Right atrium auricular region (tissue), 2 donors: ENCODE measurements around the gene MET. TPM values are rescaled to one million over a fixed set of nuclear protein-coding genes. Genes with fewer than 3 reads are reported as not detected.

ENCODE experiments used
- DNase-seq: peaks from one replicate; pipeline ENCODE4 v3.0.0-alpha.2; 2019; ENCODE audit warnings: low spot score
- H3K27ac ChIP-seq, 2 donors: fragments of 200-600 bp; sonication (generic); 1 replicate in 1 of 2; 2 replicates in 1 of 2; pipeline ENCODE4 v1.5.1; 2016 to 2019
- H3K27me3 ChIP-seq, 2 donors: fragments of 200-600 bp; sonication (generic); one replicate each; pipeline versions ENCODE4 v1.5.1 to v1.6.0; 2017 to 2019
- H3K36me3 ChIP-seq: fragments of 200-600 bp; sonication (generic); one replicate; pipeline ENCODE4 v1.5.1; 2016
- H3K4me1 ChIP-seq, 2 donors: fragments of 200-600 bp; sonication (generic); one replicate each; pipeline versions ENCODE4 v1.5.1 to v1.6.0; 2017 to 2019
- H3K4me3 ChIP-seq, 2 donors: fragments of 200-600 bp; sonication (generic); 1 replicate in 1 of 2; 2 replicates in 1 of 2; pipeline ENCODE4 v1.5.1; 2017 to 2019; ENCODE audit warnings: mild to moderate bottlenecking in 1 of 2, moderate library complexity in 1 of 2
- H3K9me3 ChIP-seq, 2 donors: fragments of 200-600 bp; sonication (generic); one replicate each; pipeline ENCODE4 v1.5.1; 2019
- total RNA-seq, 2 donors: library from RNA; depleted of rRNA; stranded (reverse); fragments of >200 nt; gene quantifications; one replicate each; pipeline ENCODE4 v1.1.0, GENCODE V29; 2016
- TF ChIP-seq, protein P1 (sequence below), 2 donors: fragments of 200-600 bp; sonication (generic); IDR thresholded peaks; one replicate each; pipeline ENCODE4 v1.5.1; 2019; ENCODE audit warnings: antibody characterized with exemption in 2 of 2

MET gene
- total RNA-seq, 2 donors from 2014 or later = 16.1 to 17.5 TPM

DNA sequence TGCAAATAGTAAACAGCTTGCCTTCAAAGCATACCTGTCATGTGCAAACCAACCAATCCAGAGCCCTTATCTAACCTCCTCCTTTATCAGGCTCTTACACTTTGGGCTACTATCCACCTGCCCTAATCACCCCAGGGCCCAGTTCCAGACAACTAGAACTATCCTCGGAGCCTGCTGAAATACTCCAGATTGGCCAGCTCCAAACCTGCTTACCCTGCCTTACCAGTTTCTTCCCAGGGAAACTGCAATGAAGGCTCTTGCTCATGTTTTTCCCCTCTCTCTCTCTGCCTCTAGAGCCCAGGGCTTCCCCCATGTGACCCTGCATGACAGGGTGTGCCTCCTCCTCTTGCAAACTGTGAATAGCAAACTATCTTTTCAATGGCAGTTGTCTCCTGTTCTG, 109.0 kb downstream of the MET start:
- TF ChIP-seq, protein P1, sequence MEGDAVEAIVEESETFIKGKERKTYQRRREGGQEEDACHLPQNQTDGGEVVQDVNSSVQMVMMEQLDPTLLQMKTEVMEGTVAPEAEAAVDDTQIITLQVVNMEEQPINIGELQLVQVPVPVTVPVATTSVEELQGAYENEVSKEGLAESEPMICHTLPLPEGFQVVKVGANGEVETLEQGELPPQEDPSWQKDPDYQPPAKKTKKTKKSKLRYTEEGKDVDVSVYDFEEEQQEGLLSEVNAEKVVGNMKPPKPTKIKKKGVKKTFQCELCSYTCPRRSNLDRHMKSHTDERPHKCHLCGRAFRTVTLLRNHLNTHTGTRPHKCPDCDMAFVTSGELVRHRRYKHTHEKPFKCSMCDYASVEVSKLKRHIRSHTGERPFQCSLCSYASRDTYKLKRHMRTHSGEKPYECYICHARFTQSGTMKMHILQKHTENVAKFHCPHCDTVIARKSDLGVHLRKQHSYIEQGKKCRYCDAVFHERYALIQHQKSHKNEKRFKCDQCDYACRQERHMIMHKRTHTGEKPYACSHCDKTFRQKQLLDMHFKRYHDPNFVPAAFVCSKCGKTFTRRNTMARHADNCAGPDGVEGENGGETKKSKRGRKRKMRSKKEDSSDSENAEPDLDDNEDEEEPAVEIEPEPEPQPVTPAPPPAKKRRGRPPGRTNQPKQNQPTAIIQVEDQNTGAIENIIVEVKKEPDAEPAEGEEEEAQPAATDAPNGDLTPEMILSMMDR (IDR thresholded peaks at IDR 0.05) = no peak
- Histone ChIP-seq H3K36me3 (no peaks in the 10 kb centered on the region), H3K4me1 (peaks cover 0 to 9% of the 10 kb centered on the region in 2 donors), H3K4me3 (no peak overlapping the region), H3K27ac (no peak overlapping the region), H3K9me3 (no peaks in the 10 kb centered on the region), H3K27me3 (no peaks in the 10 kb centered on the region)
- no peak for DNase-seq

DNA sequence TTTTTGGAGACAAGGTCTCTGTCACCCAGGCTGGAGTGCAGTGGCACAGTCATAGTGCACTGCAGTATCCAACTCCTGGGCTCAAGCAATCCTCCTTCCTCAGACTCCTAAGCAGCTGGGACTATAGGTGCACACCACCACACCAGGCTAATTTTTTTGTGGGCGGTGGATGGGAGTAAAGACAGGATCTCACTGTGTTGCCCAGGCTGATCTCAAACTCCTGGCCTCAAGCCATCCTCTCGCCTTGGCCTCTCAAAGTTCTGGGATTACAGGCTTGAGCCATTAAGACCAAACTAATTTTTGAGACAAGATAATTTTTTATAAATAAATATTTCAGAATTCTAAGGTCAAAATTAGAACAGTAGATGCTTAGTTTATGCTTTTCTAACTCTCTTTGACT, 109.6 kb downstream of the MET start:
- no peaks in the 10 kb centered on the region for H3K9me3 ChIP-seq
- H3K4me3 ChIP-seq = no peak overlapping the region
- H3K4me1 ChIP-seq = peaks cover 0 to 9% of the 10 kb centered on the region in 2 donors
- no peak overlapping the region for H3K27ac ChIP-seq
- no peak for DNase-seq
- H3K36me3 ChIP-seq = no peaks in the 10 kb centered on the region
- TF ChIP-seq, protein P1 (IDR thresholded peaks at IDR 0.05) = no peak
- no peaks in the 10 kb centered on the region for H3K27me3 ChIP-seq

DNA sequence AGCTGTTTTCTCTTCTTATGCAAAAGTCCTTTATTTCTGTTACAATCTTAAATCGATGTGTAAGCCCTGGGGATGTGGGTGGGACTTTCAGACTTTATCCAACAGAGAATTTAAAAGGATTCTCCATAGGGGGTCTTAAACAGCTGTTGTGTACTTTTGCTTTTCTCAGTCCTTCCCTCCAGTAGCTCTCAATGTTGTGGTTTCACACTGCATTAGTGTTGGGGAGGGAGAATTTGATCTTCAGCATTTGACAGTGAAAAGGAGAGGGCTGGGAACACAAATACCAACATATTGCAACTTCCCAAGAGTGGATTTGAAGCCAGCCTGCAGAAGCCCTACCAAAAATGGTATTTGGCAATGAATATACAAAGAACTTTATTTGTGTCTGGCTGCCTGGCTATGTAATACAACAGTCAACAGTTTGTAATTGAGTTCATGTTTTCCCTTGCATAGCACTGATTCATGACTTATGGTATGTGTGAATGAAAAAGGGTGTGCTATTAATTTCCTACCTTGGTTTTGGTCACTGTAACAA, 110.2 kb downstream of the MET start:
- no peaks in the 10 kb centered on the region for H3K27me3 ChIP-seq
- H3K4me1 ChIP-seq = peaks cover 0 to 9% of the 10 kb centered on the region in 2 donors
- no peaks in the 10 kb centered on the region for H3K9me3 ChIP-seq
- DNase-seq = no peak
- H3K36me3 ChIP-seq = no peaks in the 10 kb centered on the region
- TF ChIP-seq, protein P1 (IDR thresholded peaks at IDR 0.05) = no peak
- H3K27ac ChIP-seq = no peak overlapping the region
- no peak overlapping the region for H3K4me3 ChIP-seq

- H3K4me3 ChIP-seq = no peak overlapping the region
- TF ChIP-seq, protein P1 (IDR thresholded peaks at IDR 0.05) = no peak
- no peak for DNase-seq
- peaks cover 0 to 9% of the 10 kb centered on the region in 2 donors for H3K4me1 ChIP-seq
- H3K9me3 ChIP-seq = no peaks in the 10 kb centered on the region
- H3K27ac ChIP-seq = no peak overlapping the region
- no peaks in the 10 kb centered on the region for H3K27me3 ChIP-seq
- H3K36me3 ChIP-seq = no peaks in the 10 kb centered on the region
Observed at GRCh38 chr7:116783666-116784318, 111.8 kb downstream of the MET start.

GRCh38 chr7:116784647-116785046, 112.7 kb downstream of the MET start:
- H3K4me3 ChIP-seq = no peak overlapping the region
- no peaks in the 10 kb centered on the region for H3K27me3 ChIP-seq
- H3K4me1 ChIP-seq = peaks cover 0 to 9% of the 10 kb centered on the region in 2 donors
- DNase-seq = no peak
- no peak overlapping the region for H3K27ac ChIP-seq
- no peaks in the 10 kb centered on the region for H3K9me3 ChIP-seq
- TF ChIP-seq, protein P1 (IDR thresholded peaks at IDR 0.05) = no peak
- H3K36me3 ChIP-seq = no peaks in the 10 kb centered on the region

- H3K9me3 ChIP-seq = no peaks in the 10 kb centered on the region
- no peak for DNase-seq
Observed at GRCh38 chr7:116785843-116786242, 113.8 kb downstream of the MET start.

More at GRCh38 chr7:116785843-116786242, 113.8 kb downstream of the MET start:
- TF ChIP-seq, protein P1 (IDR thresholded peaks at IDR 0.05) = no peak
- Histone ChIP-seq H3K27ac (no peak overlapping the region), H3K27me3 (no peaks in the 10 kb centered on the region), H3K36me3 (no peaks in the 10 kb centered on the region), H3K4me1 (peaks cover 0 to 4% of the 10 kb centered on the region in 2 donors), H3K4me3 (no peak overlapping the region)
